K562 (cell line): Measurements from ENCODE around the gene MAML1. TPM values are rescaled to one million over a fixed set of nuclear protein-coding genes. Genes with fewer than 3 reads are reported as not detected.

Source experiments
- ATAC-seq: fragments of 200-7000 bp; cut with Tn5 transposase; 3 replicates; pipeline ENCODE4 v1.9.1; 2020; ENCODE audit warnings: moderate library complexity
- BruUV-seq: library from RNA; stranded (reverse); fragments of 400-500 nt; replicated peaks from 2 replicates; lab custom pipeline; 2021; lab: Mats Ljungman, UMichigan
- CTCF ChIA-PET: fragments of 300-600 bp; formaldehyde crosslinking; extraction: SDS; loops from one replicate; lab custom pipeline; 2021; ENCODE audit warnings: low intra/inter-chr PET ratio; lab: Yijun Ruan, JAX
- POLR2A ChIA-PET: fragments of 300-600, 350-650 bp; sonication (Branson Sonifier 250); formaldehyde crosslinking; extraction: SDS; loops from one replicate; lab custom pipeline; 2021; ENCODE audit warnings: antibody characterized with exemption, inconsistent platforms; lab: Yijun Ruan, JAX
- DNase-seq, 4 experiments: peaks; one replicate each; pipeline versions ENCODE4 v3.0.0 to v3.0.0-alpha.2; 2011 to 2018; ENCODE audit warnings: low spot score in 3 of 4, mixed read lengths in 3 of 4; ENCODE audit errors: extremely low read depth in 1 of 4
- FAIRE-seq: peaks from 2 replicates; lab custom pipeline; 2011; peaks lifted over from hg19 to GRCh38; lab: Jason Lieb, UNC
- H2AFZ ChIP-seq: 2 replicates; pipeline ENCODE4 v1.6.0; 2011; ENCODE audit warnings: low read depth, low read length, control low read depth, inconsistent platforms
- H3K27ac ChIP-seq: fragments of 200-600 bp; 3 replicates; pipeline ENCODE4 v1.8.0; 2011; ENCODE audit warnings: low read depth, mild to moderate bottlenecking, control low read depth, inconsistent platforms, low read length, moderate library complexity, mixed read lengths; ENCODE audit errors: extremely low read depth
- H3K27me3 ChIP-seq, 2 experiments: fragments of 300-600 bp in 1 of 2; 2 replicates in 1 of 2; 3 replicates in 1 of 2; pipeline versions ENCODE4 v1.6.0 to v1.8.0; 2011; ENCODE audit warnings: inconsistent platforms in 2 of 2, low read length in 2 of 2, mild to moderate bottlenecking in 1 of 2, mixed read lengths in 1 of 2, moderate library complexity in 1 of 2; ENCODE audit not compliant: control insufficient read depth in 2 of 2, insufficient read depth in 2 of 2
- H3K36me3 ChIP-seq: fragments of 300-600 bp; 3 replicates; pipeline ENCODE4 v1.8.0; 2011; ENCODE audit warnings: mild to moderate bottlenecking, low read length, inconsistent platforms; ENCODE audit not compliant: control insufficient read depth, insufficient read depth
- H3K4me1 ChIP-seq, 2 experiments: fragments of 200-600 bp in 1 of 2; replicated peaks in 1 of 2; 2 replicates in 1 of 2; 3 replicates in 1 of 2; pipeline versions ENCODE4 v1.5.1 to v1.8.0; 2011; ENCODE audit warnings: inconsistent platforms in 2 of 2, low read length in 2 of 2, mild to moderate bottlenecking in 1 of 2, mixed read lengths in 1 of 2, moderate library complexity in 1 of 2; ENCODE audit not compliant: control insufficient read depth in 2 of 2, insufficient read depth in 2 of 2
- H3K4me2 ChIP-seq: 2 replicates; pipeline ENCODE4 v1.6.1; 2011; ENCODE audit warnings: low read length, control low read depth, inconsistent platforms, mixed read lengths; ENCODE audit not compliant: insufficient read depth
- H3K4me3 ChIP-seq: fragments of 200-600 bp; sonication (generic), shearing (Covaris generic); 2 replicates; pipeline ENCODE4 v1.5.1; 2016; ENCODE audit warnings: control low read depth, inconsistent platforms
- H3K79me2 ChIP-seq: fragments of 200-600 bp; 3 replicates; pipeline ENCODE4 v1.8.0; 2011; ENCODE audit warnings: low read length, inconsistent platforms; ENCODE audit not compliant: control insufficient read depth, insufficient read depth
- H3K9ac ChIP-seq, 2 experiments: 2 replicates each; pipeline versions ENCODE4 v1.6.0 to v1.6.1; 2011; ENCODE audit warnings: low read depth in 2 of 2, low read length in 2 of 2, control low read depth in 1 of 2, inconsistent platforms in 1 of 2, mild to moderate bottlenecking in 1 of 2, mixed read lengths in 1 of 2; ENCODE audit not compliant: insufficient read depth in 1 of 2
- H3K9me1 ChIP-seq: one replicate; pipeline ENCODE4 v1.6.0; 2011; ENCODE audit warnings: inconsistent platforms, mild to moderate bottlenecking, low read length, moderate library complexity; ENCODE audit not compliant: control insufficient read depth, insufficient read depth
- H3K9me3 ChIP-seq: replicated peaks from 2 replicates; pipeline ENCODE4 v1.5.1; 2011; ENCODE audit warnings: low read depth, low read length, inconsistent platforms; ENCODE audit not compliant: control insufficient read depth, insufficient read depth
- H4K20me1 ChIP-seq: replicated peaks from 2 replicates; pipeline ENCODE4 v1.6.1; 2011; ENCODE audit warnings: low read length, inconsistent platforms, mixed read lengths; ENCODE audit not compliant: control insufficient read depth, insufficient read depth
- ADNP ChIP-seq: fragments of 200-800 bp; sonication (Bioruptor generic); IDR thresholded peaks from 2 replicates; pipeline ENCODE4 v1.6.1; 2016; ENCODE audit warnings: missing genetic modification characterization, missing compliant biosample characterization
- ARID4B ChIP-seq: sonication (generic); formaldehyde crosslinking; IDR thresholded peaks from 2 replicates; pipeline ENCODE4 v1.8.0; 2022; ENCODE audit warnings: mild to moderate bottlenecking, missing genetic modification reagents
- FIP1L1 ChIP-seq: fragments of 200-400 bp; formaldehyde crosslinking; IDR thresholded peaks from 2 replicates; pipeline ENCODE4 v1.6.1; 2018; ENCODE audit warnings: mild to moderate bottlenecking, low read depth, low read length; ENCODE audit not compliant: poor library complexity, severe bottlenecking
- HNRNPH1 ChIP-seq: fragments of 200-400 bp; formaldehyde crosslinking; optimal IDR thresholded peaks from 2 replicates; pipeline ENCODE3; 2017; ENCODE audit warnings: low read depth, mild to moderate bottlenecking, low read length, moderate library complexity
- KAT2B ChIP-seq: IDR thresholded peaks from one replicate; pipeline ENCODE4 v1.6.1; 2012; ENCODE audit warnings: low read depth, mild to moderate bottlenecking, control low read depth, inconsistent platforms, low read length, moderate library complexity
- MAZ ChIP-seq, 2 experiments: fragments of 450-650 bp in 1 of 2; sonication (generic) in 1 of 2; formaldehyde crosslinking; IDR thresholded peaks in 1 of 2; conservative IDR thresholded peaks in 1 of 2; 2 replicates each; pipeline versions ENCODE4 v1.4.0 to v1.5.0; 2020; ENCODE audit warnings: mild to moderate bottlenecking in 1 of 2, missing genetic modification reagents in 1 of 2
- MTA3 ChIP-seq: fragments of 450-650 bp; formaldehyde crosslinking; IDR thresholded peaks from 2 replicates; pipeline ENCODE4 v1.6.1; 2017; ENCODE audit warnings: mild to moderate bottlenecking, borderline replicate concordance
- NR1H2 ChIP-seq: sonication (generic); formaldehyde crosslinking; IDR thresholded peaks from 2 replicates; pipeline ENCODE4 v1.4.0; 2020; ENCODE audit warnings: mild to moderate bottlenecking, missing genetic modification reagents
- RB1 ChIP-seq: fragments of 450-650 bp; IDR thresholded peaks from 2 replicates; pipeline ENCODE4 v1.6.1; 2017; ENCODE audit warnings: low read depth, mild to moderate bottlenecking
- SRSF3 ChIP-seq: fragments of 200-400 bp; formaldehyde crosslinking; IDR thresholded peaks from 2 replicates; pipeline ENCODE4 v1.6.1; 2016; ENCODE audit warnings: mild to moderate bottlenecking, low read length, moderate library complexity; ENCODE audit not compliant: insufficient read depth
- TAL1 ChIP-seq: fragments of 450-650 bp; IDR thresholded peaks from 2 replicates; pipeline ENCODE4 v1.6.1; 2016; ENCODE audit warnings: mild to moderate bottlenecking
- TCFL5 ChIP-seq: fragments of 250-450 bp; sonication (Bioruptor Pico); conservative IDR thresholded peaks from 2 replicates; pipeline ENCODE4 v1.6.1; 2021; ENCODE audit warnings: mild to moderate bottlenecking, moderate library complexity, matching md5 sums
- ZBTB8A ChIP-seq: fragments of 450-650 bp; IDR thresholded peaks from 2 replicates; pipeline ENCODE4 v1.6.1; 2018; ENCODE audit warnings: mild to moderate bottlenecking, moderate library complexity; ENCODE audit not compliant: partially characterized antibody
- ZC3H4 ChIP-seq: sonication (generic); formaldehyde crosslinking; IDR thresholded peaks from 2 replicates; pipeline ENCODE4 v1.9.0; 2021; ENCODE audit warnings: missing genetic modification reagents, borderline replicate concordance
- WGBS: fragments of 100-300 bp; shearing (Covaris generic); methylation state at CpG from one replicate; pipeline ENCODE4 v1.1.6; 2016; ENCODE audit warnings: low coverage, mixed read lengths; ENCODE audit not compliant: insufficient coverage; ENCODE audit errors: missing lambda C conversion rate; 5-methylcytosine and 5-hydroxymethylcytosine counted together
- in situ Hi-C: fragments of 300-500 bp; cut with MboI; formaldehyde crosslinking; loops from 4 replicates; pipeline ENCODE4 v1.15.0; 2018; ENCODE audit warnings: inconsistent platforms, mixed read lengths
- intact Hi-C: fragments of 100-400 bp; cut with micrococcal nuclease; formaldehyde crosslinking; loops from 2 replicates; pipeline ENCODE4 v1.14.2; 2022
- polyA plus RNA-seq, 8 experiments: library from polyadenylated mRNA; depleted of rRNA in 4 of 8; stranded (reverse) in 5 of 8; unstranded in 3 of 8; fragments of >200 nt; fragmentation: Nextera tagmentation in 2 of 8; fragmentation: Illumina TruSeq in 1 of 8; extraction: Ambion mirVana in 2 of 8; extraction: Trizol in 1 of 8; gene quantifications; 2 replicates each; pipeline versions ENCODE4 v1.2.1 to v1.2.3, GENCODE V29; 2011 to 2014; ENCODE audit warnings: inconsistent platforms in 1 of 8, missing spikeins in 1 of 8
- total RNA-seq, 7 experiments: library from RNA; depleted of rRNA in 6 of 7; stranded (reverse); fragments of >200 nt in 6 of 7; fragmentation: Illumina TruSeq in 2 of 7; extraction: Trizol in 2 of 7; gene quantifications; 2 replicates each; pipeline versions ENCODE4 v1.2.1 to v1.2.3, GENCODE V29; 2011 to 2021; ENCODE audit warnings: low replicate concordance in 1 of 7
- TF ChIP-seq, protein P1 (sequence below): sonication (generic); formaldehyde crosslinking; IDR thresholded peaks from 2 replicates; pipeline ENCODE4 v1.8.1; 2023; ENCODE audit warnings: mild to moderate bottlenecking, missing genetic modification reagents

The MAML1 gene
- total and polyA plus RNA-seq, 9 of the 15 experiments (the other 6 are each of a cell fraction or from before 2014, with no cell fraction given) = 0.32 to 18.4 (median 7.0) TPM

GRCh38 chr5:179805529-179806249 is 73.1 kb downstream of the MAML1 start:
- H3K27ac ChIP-seq = peak overlapping the region; percentile 88
- H3K9me1 ChIP-seq = peaks cover 6% of the 10 kb centered on the region
- H3K4me3 ChIP-seq = peak overlapping the region; percentile 76
- DNase-seq = peak; percentile 69 to 79 (median 77)
- 18% methylated on average over 30 of the region's 65 CpGs for WGBS
- no peaks in the 10 kb centered on the region for H4K20me1 ChIP-seq
- ChIA-PET POLR2A (interaction anchor here (0.6 to 1.1 kb wide), 4 partner anchors 14 to 125 kb away, joined by 3 to 4 read pairs (median 3); partner anchors contain the start of genes CBY3 and SQSTM1), CTCF (no interaction called here)
- no TSS peak for BruUV-seq
- intact Hi-C loops = loop anchor here (2.0 to 5.0 kb wide), 3 partner anchors 13 to 102 kb away; partner anchors contain the start of gene TBC1D9B
- peak overlapping the region; percentile 83 for H3K4me2 ChIP-seq
- H3K9ac ChIP-seq = peak overlapping the region; percentile 84 to 91
- peak overlapping the region; percentile 82 for H2AFZ ChIP-seq
- no peaks in the 10 kb centered on the region for H3K9me3 ChIP-seq
- H3K79me2 ChIP-seq = peaks cover 46% of the 10 kb centered on the region
- no peaks in the 10 kb centered on the region for H3K27me3 ChIP-seq
- peaks cover 23 to 66% of the 10 kb centered on the region in 2 experiments for H3K4me1 ChIP-seq
- in situ Hi-C loops = no loop called here
- peak; percentile 59 for ATAC-seq
- peaks cover 36% of the 10 kb centered on the region; the same call in 2 of the 3 replicates for H3K36me3 ChIP-seq
- FAIRE-seq = no peak
- TF ChIP-seq SRSF3 (no peak), ZC3H4 (peak; percentile 81; the same call in 1 of the 2 replicates), MAZ (CRISPR knock-in tag; conservative IDR thresholded peaks at IDR 0.05 in 1 of 2, IDR thresholded peaks at IDR 0.05 in 1 of 2) (peak; percentile 59 to 88), ADNP (tag) (no peak), RB1 (0 out of 2 replicates have a peak, but pooled peaks have one; percentile 45), FIP1L1 (no peak), NR1H2 (no peak), ZBTB8A (no peak), KAT2B (no peak), ARID4B (CRISPR knock-in tag) (peak; percentile 80), TCFL5 (CRISPR knock-in tag) (no peak), HNRNPH1 (no peak), TAL1 (no peak), MTA3 (no peak)
- TF ChIP-seq, protein P1, sequence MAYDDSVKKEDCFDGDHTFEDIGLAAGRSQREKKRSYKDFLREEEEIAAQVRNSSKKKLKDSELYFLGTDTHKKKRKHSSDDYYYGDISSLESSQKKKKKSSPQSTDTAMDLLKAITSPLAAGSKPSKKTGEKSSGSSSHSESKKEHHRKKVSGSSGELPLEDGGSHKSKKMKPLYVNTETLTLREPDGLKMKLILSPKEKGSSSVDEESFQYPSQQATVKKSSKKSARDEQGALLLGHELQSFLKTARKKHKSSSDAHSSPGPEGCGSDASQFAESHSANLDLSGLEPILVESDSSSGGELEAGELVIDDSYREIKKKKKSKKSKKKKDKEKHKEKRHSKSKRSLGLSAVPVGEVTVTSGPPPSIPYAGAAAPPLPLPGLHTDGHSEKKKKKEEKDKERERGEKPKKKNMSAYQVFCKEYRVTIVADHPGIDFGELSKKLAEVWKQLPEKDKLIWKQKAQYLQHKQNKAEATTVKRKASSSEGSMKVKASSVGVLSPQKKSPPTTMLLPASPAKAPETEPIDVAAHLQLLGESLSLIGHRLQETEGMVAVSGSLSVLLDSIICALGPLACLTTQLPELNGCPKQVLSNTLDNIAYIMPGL (CRISPR knock-in tag) = no peak
